GM20431 (cell line): ENCODE results near the gene GRID1.

Experiments
- in situ Hi-C: fragments of 300-500 bp; cut with MseI, MboI; formaldehyde crosslinking; loops from one replicate; pipeline ENCODE4 v1.15.0; 2020; ENCODE audit warnings: low sequenced_read_pairs; ENCODE audit not compliant: unreplicated experiment

GRID1 gene

GRCh38 chr10:85645053-85645452, 721.5 kb downstream of the GRID1 start:
- in situ Hi-C loops, result no loop called here

DNA sequence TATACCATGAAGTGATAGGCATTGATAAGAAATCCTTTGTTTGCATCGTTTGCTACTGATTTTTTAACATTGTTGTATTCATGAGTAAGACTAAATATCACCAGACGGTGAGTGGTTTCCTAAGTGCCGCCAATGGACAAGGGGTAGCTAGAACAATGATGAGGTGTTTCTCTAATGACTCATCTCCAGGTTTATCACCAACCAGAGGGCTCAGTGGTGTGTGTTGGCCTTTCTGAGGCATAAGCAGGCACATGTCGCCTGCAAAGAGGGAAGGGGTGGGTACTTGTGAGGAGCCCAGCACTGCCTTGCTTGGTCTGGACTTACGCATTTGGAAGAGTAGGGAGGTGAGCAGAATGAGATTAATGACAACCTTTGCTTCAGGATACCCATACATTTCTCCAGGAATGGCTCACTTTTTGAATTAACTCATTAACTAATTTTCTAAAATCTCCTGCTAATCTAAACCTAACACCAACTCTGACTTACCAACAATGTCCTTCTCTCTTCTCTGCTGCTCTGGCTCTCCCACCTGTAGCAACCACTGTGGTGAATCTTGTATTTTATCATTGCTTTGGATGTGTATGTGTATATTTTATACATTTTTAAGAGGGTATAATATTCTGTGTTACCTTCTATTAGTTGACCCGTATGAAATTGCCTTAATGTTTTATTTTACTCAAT, 722.6 kb downstream of the GRID1 start:
- in situ Hi-C loops, result no loop called here

- in situ Hi-C loops, result no loop called here
Measured at GRCh38 chr10:85643171-85643844, 723.3 kb downstream of the GRID1 start.

DNA sequence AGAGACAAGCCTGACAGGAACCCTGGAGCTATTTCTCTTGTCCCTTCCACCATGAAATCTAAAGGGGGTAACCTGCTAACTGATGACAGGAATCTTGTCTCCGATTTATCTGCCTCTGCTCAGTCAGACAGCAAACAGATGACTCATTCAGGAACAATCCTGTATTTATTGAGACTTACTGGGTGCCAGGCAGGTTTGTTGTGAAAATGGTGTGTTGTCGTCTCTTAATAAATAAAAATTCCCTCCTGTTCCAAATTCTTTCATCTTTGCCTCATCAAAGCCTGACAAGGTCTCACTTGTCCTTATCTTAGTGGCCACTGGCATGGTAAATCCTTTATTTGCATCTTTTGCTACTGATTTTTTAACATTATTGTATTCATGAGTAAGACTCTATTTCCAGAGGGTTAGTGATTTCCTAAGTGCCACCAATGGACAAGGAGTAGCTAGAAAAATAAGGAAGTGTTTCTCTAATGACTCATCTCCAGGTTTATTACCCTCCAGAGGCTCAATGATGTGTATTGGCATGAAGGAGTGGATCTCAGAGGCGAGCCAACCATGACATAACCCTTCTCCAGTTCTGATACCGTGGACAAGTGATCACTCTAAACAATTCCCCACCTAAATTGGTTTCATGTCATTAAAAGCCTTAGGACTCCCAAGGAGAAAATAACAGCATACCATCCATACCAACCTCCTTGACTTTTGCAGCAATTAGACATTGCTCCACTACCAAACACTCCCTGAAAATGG, 724.0 kb downstream of the GRID1 start:
- in situ Hi-C loops, result no loop called here

DNA sequence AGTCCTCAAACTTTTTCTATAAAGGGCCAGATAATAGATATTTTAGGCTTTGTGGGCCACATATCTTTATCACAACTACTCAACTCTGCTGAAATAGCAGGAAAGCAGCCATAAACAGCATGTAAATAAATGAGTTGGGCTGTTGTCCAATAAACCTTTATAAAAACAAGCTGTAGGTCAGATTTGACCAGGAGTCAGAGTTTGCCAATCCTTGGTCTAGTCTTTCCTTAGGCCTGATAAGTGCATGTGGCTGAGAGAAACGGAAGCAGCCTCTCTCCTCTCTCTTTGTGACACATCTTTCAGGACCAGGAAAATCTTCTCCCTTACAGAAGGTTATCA, 724.5 kb downstream of the GRID1 start:
- in situ Hi-C loops, result no loop called here

GRCh38 chr10:85641479-85642009, 725.1 kb downstream of the GRID1 start:
- in situ Hi-C loops, result no loop called here

- in situ Hi-C loops, result no loop called here
Measured at GRCh38 chr10:85638797-85639196, 727.8 kb downstream of the GRID1 start.

GRCh38 chr10:85635650-85636049, 730.9 kb downstream of the GRID1 start:
- in situ Hi-C loops, result no loop called here

DNA sequence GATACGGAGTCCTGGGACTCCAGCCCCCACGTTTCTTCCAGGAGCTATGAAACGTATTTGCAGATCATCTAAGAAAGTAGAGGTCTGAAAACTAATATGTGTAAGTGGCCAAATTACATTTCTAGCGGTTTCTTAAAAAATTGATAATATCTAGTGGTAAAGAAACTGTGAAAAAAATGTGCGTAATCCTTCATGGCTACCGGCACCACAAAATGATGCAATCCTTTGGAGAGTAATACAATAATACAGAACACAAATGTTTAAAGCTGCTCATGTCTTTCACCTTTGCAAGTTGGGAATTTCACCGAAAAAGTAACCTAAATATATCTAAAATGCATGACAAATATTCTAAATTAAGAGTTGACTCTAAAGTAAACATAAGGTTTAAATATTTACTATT, 742.1 kb downstream of the GRID1 start:
- in situ Hi-C loops, result no loop called here

DNA sequence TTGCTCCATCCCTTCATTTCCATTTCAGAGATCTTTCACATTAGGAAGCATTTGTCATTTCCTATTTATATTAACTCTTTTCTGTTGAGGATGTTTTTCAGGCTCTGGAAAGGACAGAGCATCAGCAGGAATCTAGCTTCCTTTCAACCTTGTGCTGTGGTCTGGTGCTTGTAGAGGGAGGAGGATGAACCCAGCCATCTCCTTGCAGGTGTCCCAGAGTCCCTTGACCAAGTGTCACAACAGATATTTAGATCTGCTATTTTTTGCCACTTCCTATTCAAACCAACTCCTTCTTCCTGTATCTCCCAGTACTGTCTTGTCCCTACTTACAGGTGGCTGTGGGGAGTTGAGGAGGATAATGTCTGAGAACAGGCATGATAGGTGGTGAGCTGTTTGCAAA, 742.8 kb downstream of the GRID1 start:
- in situ Hi-C loops, result no loop called here

GRCh38 chr10:85623342-85623741, 743.3 kb downstream of the GRID1 start:
- in situ Hi-C loops, result no loop called here

DNA sequence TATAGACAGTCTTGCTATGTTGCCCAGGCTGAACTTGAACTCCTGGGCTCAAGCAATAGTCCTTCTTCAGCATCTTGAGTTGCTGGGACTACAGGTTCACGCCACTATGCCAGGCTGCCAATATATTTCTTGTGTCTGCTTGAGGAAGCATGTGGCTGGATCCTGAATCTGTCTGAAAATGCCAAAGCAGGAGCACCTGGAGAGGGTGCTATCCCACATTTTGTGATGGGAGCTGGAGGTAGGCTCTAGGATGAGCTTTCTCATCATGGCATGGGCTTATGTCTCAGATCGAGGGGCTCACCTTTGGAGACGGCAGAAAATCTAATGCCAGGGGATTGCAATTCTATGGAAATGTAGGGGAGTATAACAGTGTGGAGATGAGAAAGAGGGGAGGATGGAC, 744.2 kb downstream of the GRID1 start:
- in situ Hi-C loops, result no loop called here

DNA sequence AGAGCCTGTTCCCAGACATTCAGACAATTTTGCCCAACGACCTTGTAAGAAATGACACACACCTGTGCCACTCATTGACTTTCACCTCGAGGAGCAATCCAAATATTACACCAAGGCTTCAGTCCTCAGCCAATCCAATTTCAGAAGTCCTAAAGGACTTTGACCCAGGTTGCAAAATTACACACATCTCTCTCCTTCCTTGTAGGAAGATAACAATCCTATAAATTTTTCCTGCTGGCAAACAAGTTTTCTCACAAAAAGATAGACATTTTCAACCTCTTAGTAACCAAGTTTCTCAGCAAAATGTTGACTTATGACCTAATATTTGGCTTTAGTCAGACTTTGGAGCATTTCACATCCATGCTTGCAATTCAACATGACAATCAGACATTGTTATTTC, 745.0 kb downstream of the GRID1 start:
- in situ Hi-C loops, result no loop called here

DNA sequence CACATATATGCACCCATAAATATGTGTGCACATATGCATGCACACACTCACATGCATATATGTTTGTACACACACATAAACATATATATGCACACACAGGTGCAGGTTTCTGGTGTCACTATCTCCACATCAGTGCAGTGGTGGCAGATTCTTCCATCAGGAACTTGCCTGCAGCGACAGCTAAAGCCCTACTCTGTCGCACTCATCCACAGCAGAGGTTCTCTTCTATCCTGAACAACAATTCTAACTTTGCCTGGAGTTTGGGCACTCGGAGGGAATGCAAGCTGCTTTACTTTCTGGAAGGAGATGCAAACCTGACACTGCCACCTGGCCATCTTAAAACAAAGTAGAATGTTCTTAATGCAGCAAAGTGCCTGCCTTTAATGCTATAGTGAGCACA, 745.8 kb downstream of the GRID1 start:
- in situ Hi-C loops, result no loop called here

GRCh38 chr10:85619832-85620231, 746.8 kb downstream of the GRID1 start:
- in situ Hi-C loops, result no loop called here

DNA sequence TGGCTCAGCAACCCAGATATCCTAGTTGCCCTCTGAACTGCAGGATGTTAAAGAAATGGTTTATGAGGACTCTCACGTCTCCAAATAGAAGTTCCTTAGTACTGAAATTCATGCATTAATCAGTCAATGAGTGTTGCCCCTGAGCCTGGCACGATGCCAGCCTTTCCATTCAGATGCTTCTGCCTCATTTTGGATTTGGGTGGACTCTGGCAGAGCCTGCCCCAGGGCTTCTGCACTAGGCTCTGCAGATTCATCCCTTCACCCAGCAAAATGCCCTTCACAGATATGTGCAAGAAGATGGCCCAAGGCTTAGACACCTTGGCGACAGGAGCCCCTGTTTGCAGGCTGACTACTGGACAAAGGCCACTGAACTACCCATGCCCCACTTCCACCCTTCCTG, 747.8 kb downstream of the GRID1 start:
- in situ Hi-C loops, result no loop called here

DNA sequence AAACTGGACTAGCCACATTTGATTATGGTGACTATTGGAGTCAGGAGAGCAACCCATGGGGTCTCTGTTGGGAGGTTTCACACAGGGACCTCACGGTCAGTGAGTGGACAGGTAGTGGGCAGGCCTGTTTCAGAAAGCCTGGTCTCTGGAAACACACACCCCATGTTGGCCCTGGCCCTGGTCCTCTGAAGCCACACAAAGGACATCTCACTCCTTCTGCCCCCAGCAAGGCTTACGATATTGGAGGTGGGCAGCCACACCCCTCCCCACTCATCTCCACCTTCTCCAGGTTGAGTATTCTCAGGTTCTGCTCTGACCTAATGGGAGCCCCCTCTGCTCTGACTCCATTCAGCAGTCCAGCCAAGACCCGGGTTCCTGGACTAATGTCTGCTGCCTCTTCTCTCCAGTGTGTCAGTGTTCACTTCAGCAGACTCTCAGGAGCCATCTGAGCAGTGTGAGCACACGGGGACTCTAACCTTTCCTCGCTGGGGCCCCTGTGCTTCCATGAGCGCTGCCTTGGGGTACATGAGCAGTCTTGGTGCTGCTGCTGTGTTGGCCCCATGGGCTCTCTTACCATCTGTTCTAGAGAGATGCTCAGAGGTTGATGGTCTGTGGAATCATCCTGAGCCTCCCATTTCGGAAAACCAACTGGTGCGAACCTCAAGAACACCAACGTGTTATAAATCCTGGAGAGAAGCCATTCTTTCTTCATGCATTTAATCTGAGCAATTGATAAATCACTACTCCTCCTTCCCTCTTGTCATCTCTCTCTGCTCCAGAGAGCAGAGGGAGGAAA, 748.6 kb downstream of the GRID1 start:
- in situ Hi-C loops, result no loop called here

GRCh38 chr10:85615556-85615955, 751.0 kb downstream of the GRID1 start:
- in situ Hi-C loops, result no loop called here

- in situ Hi-C loops, result no loop called here
Measured at GRCh38 chr10:85614981-85615380, 751.6 kb downstream of the GRID1 start.

DNA sequence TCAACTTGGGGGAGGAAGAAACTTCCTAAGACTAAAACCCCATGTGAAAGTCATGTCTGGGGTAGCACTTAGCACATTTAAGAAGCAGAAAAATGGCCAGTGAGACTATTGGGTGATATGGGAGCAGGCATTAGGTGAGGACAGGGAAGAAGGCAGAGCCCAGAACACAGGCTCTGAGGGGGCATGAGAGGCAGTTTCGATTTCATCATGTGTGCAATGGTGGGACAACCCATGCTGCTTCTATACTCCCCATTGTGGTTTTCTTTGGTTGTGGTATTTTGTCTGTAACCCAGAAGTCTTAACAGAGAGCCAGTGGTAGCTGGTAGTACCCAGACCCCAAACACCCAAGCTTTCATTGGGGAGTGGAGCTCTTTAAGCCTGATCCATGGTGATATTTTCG, 752.0 kb downstream of the GRID1 start:
- in situ Hi-C loops, result no loop called here
